HCT116 (cell line): ENCODE results near the gene CDH13. TPM values are rescaled to one million over a fixed set of nuclear protein-coding genes. Genes with fewer than 3 reads are reported as not detected.

Experiments
- ATAC-seq: fragments of 200-7000 bp; cut with Tn5 transposase; 2 replicates; pipeline ENCODE4 v1.9.1; 2020; ENCODE audit warnings: mild to moderate bottlenecking, moderate library complexity
- BruUV-seq: library from RNA; stranded (reverse); fragments of 400-500 nt; replicated peaks from 2 replicates; lab custom pipeline; 2021; lab: Mats Ljungman, UMichigan
- CTCF ChIA-PET: fragments of 300-600 bp; sonication (Branson Sonifier 250); formaldehyde crosslinking; loops from one replicate; lab custom pipeline; 2021; ENCODE audit warnings: antibody characterized with exemption; lab: Charles Lee
- POLR2A ChIA-PET: fragments of 300-600, 350-600 bp; sonication (Branson Sonifier 250); formaldehyde crosslinking; loops from one replicate; lab custom pipeline; 2021; ENCODE audit warnings: antibody characterized with exemption; lab: Charles Lee
- RAD21 ChIA-PET, 2 experiments: fragments of 300-600 bp; sonication (Branson Sonifier 250); formaldehyde crosslinking; loops; one replicate each; lab custom pipeline; 2023; ENCODE audit warnings: low total read pairs in 2 of 2; ENCODE audit not compliant: uncharacterized antibody in 2 of 2, unreplicated experiment in 2 of 2, low non-redundant PET in 1 of 2; lab: Charles Lee
- DNase-seq: peaks from one replicate; pipeline ENCODE4 v3.0.0-alpha.2; 2010; ENCODE audit warnings: low read depth, low spot score
- H2AFZ ChIP-seq: fragments of 200-600 bp; shearing (Covaris generic), sonication (generic); 2 replicates; pipeline ENCODE4 v1.6.1; 2017; ENCODE audit warnings: low read depth, mixed run types, mixed read lengths, antibody characterized with exemption, low read length; ENCODE audit not compliant: poor library complexity, severe bottlenecking
- H3K27ac ChIP-seq: 2 replicates; pipeline ENCODE4 v1.5.1; 2012; ENCODE audit warnings: low read depth, low read length
- H3K27me3 ChIP-seq: fragments of 200-600 bp; sonication (generic); 2 replicates; pipeline ENCODE4 v1.6.1; 2016; ENCODE audit warnings: mixed run types, low read length, mixed read lengths; ENCODE audit not compliant: insufficient read depth
- H3K36me3 ChIP-seq, 2 experiments: fragments of 200-500 bp in 1 of 2; fragments of 200-600 bp in 1 of 2; sonication (Bioruptor generic) in 1 of 2; sonication (generic) in 1 of 2; 2 replicates each; pipeline versions ENCODE4 v1.5.1 to v1.6.1; 2014 to 2016; ENCODE audit warnings: low read length in 2 of 2, inconsistent platforms in 1 of 2, mixed read lengths in 1 of 2, mixed run types in 1 of 2; ENCODE audit not compliant: insufficient read depth in 2 of 2, control insufficient read depth in 1 of 2
- H3K4me1 ChIP-seq, 2 experiments: fragments of 200-600 bp in 1 of 2; sonication (generic) in 1 of 2; 2 replicates each; pipeline versions ENCODE4 v1.5.1 to v1.6.1; 2012 to 2017; ENCODE audit warnings: low read length in 2 of 2, inconsistent platforms in 1 of 2, mild to moderate bottlenecking in 1 of 2, mixed read lengths in 1 of 2, mixed run types in 1 of 2, moderate library complexity in 1 of 2; ENCODE audit not compliant: insufficient read depth in 2 of 2, control insufficient read depth in 1 of 2
- H3K4me2 ChIP-seq: fragments of 200-600 bp; sonication (generic); 2 replicates; pipeline ENCODE4 v1.6.1; 2017; ENCODE audit warnings: mixed run types, low read length, mixed read lengths
- H3K4me3 ChIP-seq, 2 experiments: fragments of 200-600 bp in 1 of 2; sonication (generic) in 1 of 2; replicated peaks in 1 of 2; 2 replicates each; pipeline ENCODE4 v1.5.1; 2011 to 2016; ENCODE audit warnings: low read length in 2 of 2, control low read depth in 1 of 2, low read depth in 1 of 2, mild to moderate bottlenecking in 1 of 2, mixed read lengths in 1 of 2, mixed run types in 1 of 2
- H3K79me2 ChIP-seq: fragments of 200-600 bp; sonication (generic); 2 replicates; pipeline ENCODE4 v1.6.1; 2017; ENCODE audit warnings: mild to moderate bottlenecking, mixed run types, low read length, moderate library complexity, mixed read lengths; ENCODE audit not compliant: insufficient read depth
- H3K9ac ChIP-seq: fragments of 200-600 bp; sonication (generic); 2 replicates; pipeline ENCODE4 v1.6.1; 2016; ENCODE audit warnings: low read length, mixed read lengths
- H3K9me2 ChIP-seq: fragments of 200-600 bp; sonication (generic), shearing (Covaris generic); 2 replicates; pipeline ENCODE4 v1.6.1; 2017; ENCODE audit warnings: mixed run types, mild to moderate bottlenecking, moderate library complexity; ENCODE audit not compliant: insufficient read depth
- H3K9me3 ChIP-seq, 2 experiments: fragments of 200-500 bp in 1 of 2; fragments of 200-600 bp in 1 of 2; sonication (Bioruptor generic) in 1 of 2; sonication (generic) in 1 of 2; 2 replicates each; pipeline ENCODE4 v1.6.1; 2014 to 2017; ENCODE audit warnings: low read length in 2 of 2, mixed read lengths in 2 of 2, inconsistent platforms in 1 of 2, low read depth in 1 of 2, mild to moderate bottlenecking in 1 of 2, mixed run types in 1 of 2, moderate library complexity in 1 of 2; ENCODE audit not compliant: control insufficient read depth in 1 of 2, insufficient read depth in 1 of 2
- H4K20me1 ChIP-seq: fragments of 200-600 bp; sonication (generic), shearing (Covaris generic); 2 replicates; pipeline ENCODE4 v1.6.1; 2017; ENCODE audit warnings: mixed run types, mild to moderate bottlenecking, moderate library complexity; ENCODE audit not compliant: insufficient read depth
- CBX3 ChIP-seq: IDR thresholded peaks from 2 replicates; pipeline ENCODE4 v1.6.1; 2012; ENCODE audit warnings: low read depth
- EZH2 ChIP-seq: fragments of 200-600 bp; sonication (generic); IDR thresholded peaks from 2 replicates; pipeline ENCODE4 v1.6.1; 2017; ENCODE audit warnings: antibody characterized with exemption, mixed run types
- REST ChIP-seq: IDR thresholded peaks from 2 replicates; pipeline ENCODE4 v1.6.1; 2012; ENCODE audit warnings: low read depth
- SIN3A ChIP-seq: IDR thresholded peaks from 2 replicates; pipeline ENCODE4 v1.6.1; 2012; ENCODE audit warnings: low read depth
- YY1 ChIP-seq: IDR thresholded peaks from 2 replicates; pipeline ENCODE4 v1.6.1; 2011; ENCODE audit warnings: low read length, low read depth, moderate library complexity, mild to moderate bottlenecking; ENCODE audit not compliant: insufficient replicate concordance; ENCODE audit errors: extremely low read depth
- ZBTB33 ChIP-seq: IDR thresholded peaks from 2 replicates; pipeline ENCODE4 v1.6.1; 2011; ENCODE audit warnings: mild to moderate bottlenecking, low read length, moderate library complexity; ENCODE audit not compliant: insufficient replicate concordance; ENCODE audit errors: extremely low read depth
- intact Hi-C: fragments of 100-400 bp; cut with micrococcal nuclease; formaldehyde crosslinking; loops from 2 replicates; pipeline ENCODE4 v1.10.0; 2022
- total RNA-seq: library from RNA; stranded (reverse); gene quantifications from one replicate; pipeline ENCODE4 v1.2.1, GENCODE V29; 2021; ENCODE audit not compliant: unreplicated experiment

CDH13 gene
- total RNA-seq, 1 experiment from 2014 or later: not detected

GRCh38 chr16:83715217-83715920, 1088.6 kb downstream of the CDH13 start:
- no peak for TF ChIP-seq SIN3A
- TF ChIP-seq EZH2: no peak
- TF ChIP-seq REST: no peak
- no peak for TF ChIP-seq YY1
- TF ChIP-seq ZBTB33: no peak
- TF ChIP-seq CBX3: no peak
- DNase-seq: no peak
- H3K4me3 ChIP-seq: no peak overlapping the region
- CTCF ChIA-PET: no interaction called here
- intact Hi-C loops: no loop called here
- H3K9ac ChIP-seq: no peak overlapping the region
- no peaks in the 10 kb centered on the region for H3K9me2 ChIP-seq
- no peaks in the 10 kb centered on the region for H4K20me1 ChIP-seq
- no peak overlapping the region for H3K27ac ChIP-seq
- BruUV-seq: no TSS peak
- no peak overlapping the region for H2AFZ ChIP-seq
- no peaks in the 10 kb centered on the region for H3K4me1 ChIP-seq
- no peak for ATAC-seq
- H3K79me2 ChIP-seq: no peaks in the 10 kb centered on the region
- no peaks in the 10 kb centered on the region for H3K9me3 ChIP-seq
- H3K4me2 ChIP-seq: no peak overlapping the region
- no peaks in the 10 kb centered on the region for H3K36me3 ChIP-seq
- RAD21 ChIA-PET: no interaction called here
- H3K27me3 ChIP-seq: peaks cover 26% of the 10 kb centered on the region
- POLR2A ChIA-PET: no interaction called here
